Stimulated activated CD8-positive, alpha-beta memory T cell treated with anti-CD3 and anti-CD28 coated beads, Interleukin-15, amount 100 ng/mL, for 4 hours (primary cell): Measurements from ENCODE around the gene HRCT1.
"Not testable (repeated sequence)": the region's sequence is repeated elsewhere in the genome, so short reads cannot be mapped to it uniquely, and the experiment has no call there.

Experiments used
- DNase-seq, 2 donors: peaks; one replicate each; pipeline ENCODE4 v3.0.0-alpha.2; 2020; ENCODE audit warnings: low read depth in 2 of 2

HRCT1 gene

DNA sequence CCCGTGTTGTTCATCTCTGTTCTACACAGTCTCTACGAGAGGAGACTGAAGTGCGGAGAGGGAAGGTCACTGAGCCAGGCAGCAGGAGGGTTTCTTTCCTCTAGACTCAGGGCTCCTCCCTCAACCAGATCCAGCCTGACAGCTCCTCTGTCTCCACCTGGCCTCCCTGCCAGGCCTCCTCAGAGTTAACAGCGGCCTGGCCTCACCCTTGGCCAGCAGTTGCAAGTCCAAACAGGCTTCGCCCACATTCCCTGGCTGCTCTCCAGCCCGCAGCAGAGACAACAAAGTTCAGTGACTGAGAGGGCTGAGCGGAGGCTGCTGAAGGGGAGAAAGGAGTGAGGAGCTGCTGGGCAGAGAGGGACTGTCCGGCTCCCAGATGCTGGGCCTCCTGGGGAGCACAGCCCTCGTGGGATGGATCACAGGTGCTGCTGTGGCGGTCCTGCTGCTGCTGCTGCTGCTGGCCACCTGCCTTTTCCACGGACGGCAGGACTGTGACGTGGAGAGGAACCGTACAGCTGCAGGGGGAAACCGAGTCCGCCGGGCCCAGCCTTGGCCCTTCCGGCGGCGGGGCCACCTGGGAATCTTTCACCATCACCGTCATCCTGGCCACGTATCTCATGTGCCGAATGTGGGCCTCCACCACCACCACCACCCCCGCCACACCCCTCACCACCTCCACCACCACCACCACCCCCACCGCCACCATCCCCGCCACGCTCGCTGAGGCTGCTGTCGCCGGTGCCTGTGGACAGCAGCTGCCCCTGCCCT is at the start of gene HRCT1:
Gene HRCT1, plus strand, starts transcription at position 291 of the 768 bp plus-strand sequence. Its CDS starts 86 bp downstream, at position 377.
- DNase-seq, result no peak

DNA sequence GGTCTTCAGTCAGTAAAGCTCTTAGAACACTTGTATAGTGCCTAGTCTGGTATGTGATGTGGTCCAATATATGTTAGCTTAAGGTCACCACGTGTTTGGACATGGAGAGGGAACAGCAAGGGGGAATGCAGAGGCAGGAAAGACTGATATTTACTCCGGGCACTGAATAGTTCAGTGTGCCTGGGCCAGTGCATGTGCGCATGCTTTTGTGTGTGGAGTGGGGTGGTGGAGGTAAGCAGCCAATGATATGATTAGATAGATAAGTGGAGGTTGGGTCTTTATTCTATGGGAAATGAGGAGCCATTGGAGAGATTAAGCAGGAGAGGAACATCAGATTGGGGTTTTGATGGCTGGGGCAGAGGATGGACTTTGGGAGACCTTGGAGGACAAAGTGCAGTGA is 49.8 kb upstream of the HRCT1 start:
- DNase-seq, result no peak

DNA sequence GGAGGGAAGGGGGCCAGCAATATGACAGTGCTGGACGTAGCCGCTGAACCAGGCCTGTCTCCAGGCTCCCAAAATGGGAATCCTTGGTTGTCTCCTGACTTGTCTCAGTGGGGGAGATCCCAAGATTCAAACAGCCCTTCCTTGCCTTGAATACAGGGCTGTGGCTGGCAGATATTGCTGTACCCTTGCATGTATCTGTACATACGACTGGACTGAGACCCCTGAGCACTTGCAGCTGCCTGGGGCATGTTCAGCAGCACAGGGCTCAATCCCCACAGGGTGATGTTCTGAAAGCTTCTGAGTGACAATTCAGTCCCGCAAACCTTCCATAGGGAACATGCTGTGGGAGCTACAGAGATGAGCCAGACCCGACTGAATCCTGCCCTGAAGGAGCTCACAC is 49.1 kb upstream of the HRCT1 start:
- DNase-seq, result no peak

DNA sequence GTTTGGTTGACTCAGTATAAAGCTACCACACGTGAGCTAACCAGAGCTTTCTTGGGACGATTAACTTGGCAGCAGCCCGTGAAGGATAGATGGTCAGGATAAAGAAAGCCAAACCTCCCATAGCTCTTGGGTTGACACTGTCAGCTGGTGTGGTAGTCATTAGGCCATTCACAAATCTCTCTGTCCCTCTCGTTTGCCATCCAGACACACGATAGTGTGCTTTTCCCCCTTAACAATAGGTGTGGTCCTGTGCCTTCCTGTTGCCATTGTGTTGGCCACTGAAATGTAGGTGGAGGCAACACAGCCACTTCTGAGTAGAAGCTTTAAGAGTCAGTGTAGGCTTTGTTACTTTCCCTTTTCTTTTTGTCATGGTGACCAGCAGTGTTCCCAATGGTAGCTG is 47.5 kb upstream of the HRCT1 start:
- DNase-seq, result no peak

DNA sequence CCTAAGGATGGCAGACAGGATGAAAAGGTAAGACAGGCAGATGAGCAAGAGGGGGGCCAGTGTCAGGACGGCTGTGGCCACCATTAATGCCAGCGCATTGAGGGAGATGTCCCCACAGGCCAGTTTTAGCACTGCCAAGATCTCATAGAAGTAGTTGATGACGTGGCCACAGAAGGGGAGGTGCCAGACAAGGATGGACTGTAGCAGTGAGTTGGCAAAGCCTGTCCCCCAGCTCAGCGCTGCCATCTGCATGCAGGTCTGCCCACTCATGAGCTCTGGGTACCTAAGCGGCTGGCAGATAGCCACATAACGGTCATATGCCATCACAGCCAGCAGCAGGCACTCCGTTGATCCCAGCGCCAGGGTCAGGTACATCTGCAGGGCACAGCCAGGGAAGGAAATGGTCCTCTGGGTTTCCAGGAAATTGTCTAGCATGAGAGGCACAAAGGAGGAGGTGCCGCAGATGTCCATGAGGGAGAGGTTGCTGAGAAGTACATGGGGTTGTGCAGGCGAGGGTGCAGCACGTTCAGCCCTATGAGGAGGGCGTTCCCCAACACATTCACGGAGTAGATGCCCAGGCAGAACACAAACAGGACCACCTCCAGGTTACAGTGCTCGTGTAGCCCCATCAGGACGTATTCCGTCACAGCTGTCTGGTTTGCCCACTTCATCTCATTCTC is 46.6 kb upstream of the HRCT1 start:
- no peak for DNase-seq

DNA sequence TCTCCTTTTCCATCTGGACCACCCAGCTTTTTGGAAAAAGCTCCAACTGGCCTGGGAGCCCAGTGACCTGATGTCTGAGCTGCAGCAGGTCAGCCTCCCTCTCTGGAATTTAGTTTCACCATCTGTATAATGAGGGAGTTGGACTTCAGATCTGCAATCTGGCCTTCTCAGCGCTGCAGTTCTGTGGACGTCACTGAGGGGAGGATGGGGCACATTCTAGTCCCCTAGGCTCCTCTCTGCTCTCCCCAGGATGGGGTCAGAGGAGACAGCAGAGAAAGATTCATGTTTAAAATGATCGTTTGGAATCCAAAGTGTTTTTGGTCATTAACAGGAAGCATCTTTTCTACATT is 46.0 kb upstream of the HRCT1 start:
- DNase-seq, result no peak

DNA sequence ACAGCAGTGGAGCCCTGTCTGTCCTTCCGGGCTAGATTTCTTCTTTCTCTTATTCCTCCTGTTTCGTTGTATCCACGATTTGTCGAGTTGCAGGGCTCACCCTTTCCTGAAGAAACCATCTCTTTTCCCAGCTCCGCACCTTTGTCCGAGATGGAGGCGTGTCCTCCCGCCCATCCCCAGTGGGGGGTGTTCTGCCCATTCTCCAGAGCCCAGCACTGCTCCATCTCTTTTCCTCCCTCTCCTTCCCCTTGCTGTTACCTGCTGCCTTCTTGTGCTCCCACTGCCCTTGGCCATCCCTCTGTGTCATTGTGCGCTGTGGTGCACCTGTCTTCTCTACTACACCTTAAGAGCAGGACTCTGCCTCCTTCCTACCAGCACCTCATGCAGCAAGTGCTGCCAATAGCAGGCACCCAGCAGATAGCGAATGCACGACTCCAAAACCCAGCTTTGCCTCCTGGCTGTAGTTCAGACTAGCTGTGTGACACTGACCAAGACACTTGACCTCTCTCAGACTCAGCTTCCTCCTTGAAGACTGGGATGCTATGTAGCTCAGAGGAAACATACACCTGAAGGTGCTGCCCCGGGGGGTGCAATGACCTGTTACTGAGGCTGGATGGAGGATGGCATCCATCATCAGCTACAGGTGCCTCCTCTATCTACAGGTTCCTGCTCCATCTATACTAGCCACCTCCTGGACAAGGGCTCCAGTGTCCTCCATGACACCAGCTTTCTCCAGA is 44.7 kb upstream of the HRCT1 start:
- DNase-seq, result no peak

DNA sequence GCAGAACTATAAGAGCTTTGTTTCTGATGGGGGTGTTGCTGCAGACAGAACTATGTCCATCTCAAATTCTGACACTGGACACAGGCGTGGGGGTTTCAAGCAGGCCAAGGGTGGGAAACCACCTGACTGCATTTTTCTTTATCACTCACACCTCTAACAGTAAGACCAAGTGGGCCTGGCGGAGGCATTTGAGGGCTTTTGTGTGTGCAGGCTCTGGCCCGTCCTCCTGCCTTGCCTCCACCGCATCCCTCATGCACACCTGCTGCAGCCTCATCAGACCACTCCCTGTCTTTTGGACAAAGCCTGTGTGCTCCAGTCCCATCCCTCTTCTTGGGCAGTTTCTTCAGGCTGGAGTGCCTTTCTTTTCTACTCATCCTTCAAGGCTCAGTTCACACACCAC is 43.7 kb upstream of the HRCT1 start:
- DNase-seq, result no peak

DNA sequence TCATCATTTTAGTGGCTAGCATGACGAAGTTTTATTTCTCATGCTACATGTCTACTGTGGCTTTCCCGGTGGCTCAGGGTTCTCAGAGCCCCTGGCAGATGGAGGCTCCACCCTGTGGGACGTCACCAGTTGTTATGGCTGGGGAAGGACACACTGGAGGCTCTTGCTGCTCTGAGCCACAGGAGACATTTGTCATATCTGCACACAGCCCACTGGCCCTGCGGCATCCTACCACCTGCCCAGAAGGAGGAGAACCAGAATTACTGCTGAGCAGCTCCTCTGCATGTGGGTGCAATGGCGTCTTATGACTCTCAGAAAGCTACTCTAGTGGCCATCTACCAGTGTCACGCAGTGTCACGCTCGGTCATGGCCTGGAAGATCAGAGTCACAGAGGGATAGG is 42.4 kb upstream of the HRCT1 start:
- DNase-seq, result no peak

DNA sequence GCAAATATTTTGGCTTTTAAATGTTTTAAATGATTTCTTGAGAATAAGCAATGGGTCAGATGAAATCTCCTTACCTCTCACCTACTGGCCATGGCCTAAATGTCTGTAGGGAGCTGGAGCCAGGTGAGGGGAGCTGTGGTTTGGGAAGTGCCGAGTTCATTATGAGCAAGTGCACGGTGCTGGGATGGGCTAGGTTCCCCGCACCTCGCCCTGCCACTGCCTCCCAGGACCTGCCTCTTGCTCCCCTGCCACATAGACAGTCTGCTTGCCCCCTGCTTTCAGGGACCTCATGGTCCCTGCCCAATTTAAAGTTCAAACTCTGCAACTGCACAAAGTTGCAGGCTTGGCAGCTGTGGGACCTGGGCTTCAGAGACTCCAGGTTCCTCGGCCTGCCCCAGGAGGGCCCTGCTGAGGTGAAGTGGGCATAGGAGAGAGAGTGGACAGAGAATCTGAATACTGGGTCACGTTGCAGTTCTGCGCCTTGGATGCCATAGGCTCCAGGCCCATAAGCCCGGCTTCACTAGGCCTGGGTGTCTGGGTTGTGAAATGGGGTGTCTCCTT is 41.2 kb upstream of the HRCT1 start:
- no peak for DNase-seq

DNA sequence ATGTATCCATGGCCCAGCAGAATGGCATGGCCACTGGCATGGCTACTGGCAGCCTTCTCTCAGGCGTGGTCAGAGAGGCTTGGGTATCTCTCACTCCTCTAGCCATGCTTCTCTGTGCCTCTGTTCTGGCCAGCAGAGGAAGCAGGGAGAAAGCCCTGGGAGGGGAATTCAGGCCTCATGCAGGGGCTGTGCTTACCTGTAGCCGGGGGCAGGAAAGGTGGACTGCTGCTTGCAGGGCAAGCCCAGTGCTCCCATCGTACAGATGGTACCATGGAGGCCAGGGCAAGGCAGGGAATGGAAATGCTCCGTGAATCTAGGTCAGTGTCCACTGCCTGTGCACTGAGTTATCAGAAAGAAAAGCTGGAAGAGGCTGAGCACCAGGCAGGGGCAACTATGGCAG is 38.5 kb upstream of the HRCT1 start:
- no peak for DNase-seq

DNA sequence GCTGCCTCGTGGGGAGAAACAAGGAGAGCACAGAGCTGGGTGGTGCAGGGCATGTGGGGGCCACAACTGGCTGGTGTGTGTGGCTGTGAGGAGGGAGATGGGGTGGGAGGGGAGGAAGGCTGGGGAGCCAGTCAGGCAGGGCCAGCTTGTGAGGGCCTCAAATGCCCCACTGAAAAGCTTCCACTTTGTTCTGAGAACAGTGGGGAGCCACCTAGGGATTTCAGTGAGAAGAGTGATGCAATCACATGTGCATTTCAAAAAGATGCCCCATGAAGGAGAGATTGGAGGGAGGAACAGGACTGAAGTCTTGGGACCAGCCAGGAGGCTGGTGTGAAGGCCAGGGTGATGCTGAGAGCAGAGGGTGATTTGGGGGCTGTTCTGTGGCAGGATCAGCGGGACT is 37.1 kb upstream of the HRCT1 start:
- no peak for DNase-seq

DNA sequence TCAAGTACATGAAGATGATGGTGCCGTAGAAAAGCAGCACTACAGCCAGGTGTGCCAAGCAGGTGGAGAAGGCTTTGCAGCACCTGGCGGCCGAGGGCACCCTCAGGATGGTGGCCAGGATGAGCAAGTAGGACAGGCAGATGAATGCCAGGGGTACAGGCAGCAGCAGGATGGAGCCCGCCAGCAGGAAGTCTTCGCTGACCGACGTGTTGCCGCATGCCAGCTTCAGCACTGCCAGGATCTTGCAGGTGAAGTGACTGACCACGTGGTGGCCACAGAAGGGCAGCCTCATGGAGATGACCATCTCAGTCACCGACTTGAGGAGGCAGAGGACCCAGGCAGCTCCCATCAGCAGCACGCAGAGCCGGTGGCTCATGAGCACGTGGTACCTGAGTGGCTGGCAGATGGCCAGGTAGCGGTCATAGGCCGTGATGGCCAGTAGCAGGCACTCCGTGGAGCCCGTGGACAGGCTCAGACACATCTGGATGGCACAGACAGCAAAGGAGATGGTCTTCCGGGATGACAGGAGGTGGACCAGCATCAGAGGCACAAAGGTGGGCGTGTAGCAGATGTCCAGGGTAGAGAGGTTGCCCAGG is 36.3 kb upstream of the HRCT1 start:
- DNase-seq, result no peak

DNA sequence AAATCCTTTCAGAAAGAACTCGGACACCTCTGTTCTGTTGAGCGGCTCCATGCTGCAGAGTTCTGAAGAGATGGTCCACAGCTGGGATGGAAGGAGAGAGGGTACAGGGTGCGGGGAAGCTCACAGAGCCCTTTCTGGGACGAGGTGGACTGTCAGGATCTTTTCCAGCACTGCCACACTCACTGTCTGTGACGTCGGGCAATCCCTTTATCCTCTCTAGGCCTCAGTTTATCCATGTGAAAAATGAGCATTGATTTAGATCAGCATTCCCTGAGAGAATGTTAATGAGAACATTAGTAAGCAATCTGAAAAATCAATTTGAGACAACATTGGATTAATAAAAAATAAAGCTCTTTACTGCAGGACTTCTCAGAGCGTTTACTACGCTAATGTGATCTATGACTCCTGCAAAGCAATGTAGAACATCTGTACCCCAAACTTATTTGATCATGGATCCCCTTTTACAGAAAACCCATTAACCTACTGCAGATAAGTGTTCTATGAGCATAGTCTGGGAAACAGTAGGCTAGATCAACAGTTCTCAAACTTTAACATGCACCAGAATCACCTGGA is 35.6 kb upstream of the HRCT1 start, which contains the start of gene OR13J1:
Gene OR13J1, minus strand, starts transcription at position 51 of the 573 bp plus-strand sequence. Its CDS starts 0 bp downstream, at position 51.
- DNase-seq, result no peak

DNA sequence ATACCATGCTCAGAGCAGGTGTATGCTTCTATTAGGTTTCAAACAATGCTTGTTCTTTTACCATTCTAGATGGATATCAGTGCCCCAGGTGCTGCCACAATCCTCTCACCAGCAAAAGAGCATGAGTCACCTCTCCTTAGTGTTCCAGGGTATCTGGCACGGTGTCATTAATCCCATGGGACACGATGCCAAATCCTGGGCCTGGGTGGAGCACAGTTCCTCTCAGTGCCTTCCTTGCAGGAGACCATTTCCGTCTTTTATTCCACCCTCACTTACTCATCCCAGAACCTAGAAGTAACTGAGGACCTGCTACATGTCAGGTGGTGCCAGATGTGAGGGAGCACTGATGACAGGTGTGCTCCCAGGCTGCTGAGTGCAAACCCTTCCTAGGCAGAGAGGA is 34.5 kb upstream of the HRCT1 start:
- no peak for DNase-seq

DNA sequence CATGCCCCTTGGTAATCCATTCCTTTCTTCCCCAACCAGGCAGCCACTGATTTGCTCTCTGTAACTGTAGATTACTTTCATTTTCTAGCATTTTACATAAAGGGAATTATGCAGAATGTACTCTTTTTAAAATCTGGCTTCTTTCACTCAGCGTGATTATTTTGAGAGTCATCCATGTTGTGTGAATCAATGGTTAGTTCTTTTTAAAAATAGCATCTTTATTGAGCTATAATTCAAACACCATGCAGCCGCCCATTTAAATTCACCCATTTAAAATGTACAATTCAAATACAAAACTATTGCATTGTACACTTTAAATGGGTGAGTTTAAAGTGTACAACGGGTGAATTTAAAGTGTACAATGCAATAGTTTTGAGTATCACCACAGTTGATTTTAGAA is 33.5 kb upstream of the HRCT1 start:
- no peak for DNase-seq

DNA sequence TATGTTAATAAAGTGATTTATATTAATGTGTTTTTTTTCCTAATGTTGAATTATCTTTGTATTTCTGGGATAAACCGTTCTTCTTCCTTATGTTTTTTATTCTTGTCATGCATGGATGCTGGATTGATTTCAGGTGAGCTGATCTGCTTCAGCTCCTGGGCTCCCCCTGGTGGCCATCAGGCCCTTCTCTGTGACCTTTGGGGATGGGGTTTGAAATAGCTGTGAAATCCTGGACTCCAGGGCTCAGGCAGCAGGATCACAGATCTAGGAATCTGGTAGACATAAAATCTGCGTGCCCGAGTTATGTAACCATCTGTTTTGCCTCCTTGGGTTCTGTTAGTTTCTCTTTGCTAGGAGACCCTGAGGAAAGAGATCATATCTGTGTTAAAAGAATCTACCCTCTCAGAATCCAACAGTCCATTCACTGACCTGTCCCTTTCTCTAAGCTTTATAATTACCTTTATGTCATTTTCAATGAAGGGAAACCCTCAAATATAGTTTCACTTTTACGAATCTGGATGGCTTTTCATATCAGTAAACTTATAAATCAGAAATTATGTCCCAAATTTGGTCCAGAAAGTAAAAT is 23.6 kb upstream of the HRCT1 start:
- DNase-seq, result peak; percentile 26 to 60

DNA sequence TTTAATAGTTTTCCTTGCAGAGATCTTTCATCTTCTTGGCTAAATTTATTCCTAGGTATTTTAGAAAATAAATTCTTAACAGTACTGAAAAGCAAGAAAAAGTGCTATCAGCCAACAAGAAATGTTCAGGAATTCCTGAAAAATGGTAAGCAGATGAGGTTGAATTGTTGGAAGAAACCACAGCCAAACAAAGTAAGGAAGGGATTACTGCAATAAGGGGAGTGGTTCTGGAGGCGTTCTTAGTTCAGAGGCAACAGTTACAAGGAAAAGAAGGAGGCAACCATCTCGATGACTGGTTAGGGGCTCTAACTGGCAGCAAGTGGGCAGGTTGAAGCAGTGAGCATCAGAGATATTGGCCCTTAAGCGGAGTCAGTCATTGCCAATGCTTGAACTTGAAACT is 23.0 kb upstream of the HRCT1 start:
- DNase-seq, result no peak

DNA sequence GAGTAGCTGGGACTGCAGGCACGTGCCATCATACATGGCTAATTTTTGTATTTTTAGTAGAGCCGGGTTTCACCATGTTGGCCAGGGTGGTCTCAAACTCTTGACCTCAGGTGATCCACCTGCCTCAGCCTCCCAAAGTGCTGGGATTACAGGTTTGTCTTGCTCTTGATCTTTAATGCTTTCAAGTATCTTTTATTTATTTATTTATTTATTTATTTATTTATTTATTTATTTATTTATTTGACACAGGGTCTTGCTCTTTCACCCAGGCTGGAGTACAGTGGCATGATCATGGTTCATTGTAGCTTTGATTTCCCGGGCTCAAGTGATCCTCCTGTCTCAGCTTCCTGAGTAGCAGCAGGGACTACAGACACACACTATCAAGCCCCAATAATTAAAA is 21.1 kb upstream of the HRCT1 start:
- not testable (repeated sequence) for DNase-seq

DNA sequence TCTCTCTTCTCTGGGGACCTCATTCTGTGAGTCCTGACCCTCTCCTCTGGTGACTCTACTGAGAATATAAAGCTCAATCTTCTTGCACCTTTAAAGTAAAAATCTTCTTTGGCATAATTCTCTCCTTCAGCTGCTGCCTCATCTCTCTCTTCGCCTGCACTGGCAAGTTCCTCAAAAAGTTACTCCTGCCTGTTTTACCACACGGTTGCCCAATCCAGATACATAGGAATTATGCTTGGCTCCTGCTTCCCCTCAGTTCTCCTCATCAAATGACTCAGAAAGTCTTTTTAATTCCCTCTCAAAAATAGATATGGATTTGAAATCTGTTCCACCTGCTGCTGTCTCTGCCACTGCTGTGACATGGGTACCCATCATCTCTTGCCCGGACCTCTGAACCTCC is 14.4 kb upstream of the HRCT1 start:
- DNase-seq, result no peak

DNA sequence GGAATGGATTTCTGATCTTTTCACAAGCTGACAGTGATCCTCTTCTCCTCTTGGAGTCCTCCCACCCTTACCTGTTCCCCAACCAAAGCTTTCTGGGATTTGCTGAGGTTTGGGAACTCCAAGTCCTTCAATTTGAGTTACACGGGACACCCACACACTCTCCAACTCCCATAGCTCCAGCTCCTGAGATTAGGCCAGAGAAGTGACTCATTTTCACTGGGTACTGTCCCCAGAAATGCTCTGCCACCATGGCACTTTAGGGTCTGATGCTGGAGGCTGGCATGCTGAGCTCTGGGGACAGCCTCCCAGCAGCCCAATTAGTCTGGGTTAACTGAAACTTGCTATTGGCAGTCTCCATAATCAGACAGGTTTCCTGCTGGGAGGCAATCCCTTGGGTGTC is 14.0 kb upstream of the HRCT1 start:
- DNase-seq, result no peak
